A549 treated with DMSO at 1 μM for 4 hours (cell line): ENCODE measurements around the gene TRIM64. TPM values are rescaled to one million over a fixed set of nuclear protein-coding genes. Genes with fewer than 3 reads are reported as not detected.

Experiments used
- total RNA-seq: library from RNA; stranded (reverse); fragments of 200-300 nt; extraction: Qiagen RNA extraction; gene quantifications from 5 replicates; pipeline ENCODE4 v1.2.3, GENCODE V29; 2022; ENCODE audit warnings: low read depth

The TRIM64 gene, protein sequence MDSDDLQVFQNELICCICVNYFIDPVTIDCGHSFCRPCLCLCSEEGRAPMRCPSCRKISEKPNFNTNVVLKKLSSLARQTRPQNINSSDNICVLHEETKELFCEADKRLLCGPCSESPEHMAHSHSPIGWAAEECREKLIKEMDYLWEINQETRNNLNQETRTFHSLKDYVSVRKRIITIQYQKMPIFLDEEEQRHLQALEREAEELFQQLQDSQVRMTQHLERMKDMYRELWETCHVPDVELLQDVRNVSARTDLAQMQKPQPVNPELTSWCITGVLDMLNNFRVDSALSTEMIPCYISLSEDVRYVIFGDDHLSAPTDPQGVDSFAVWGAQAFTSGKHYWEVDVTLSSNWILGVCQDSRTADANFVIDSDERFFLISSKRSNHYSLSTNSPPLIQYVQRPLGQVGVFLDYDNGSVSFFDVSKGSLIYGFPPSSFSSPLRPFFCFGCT
- not detected in 5 replicates for total RNA-seq

DNA sequence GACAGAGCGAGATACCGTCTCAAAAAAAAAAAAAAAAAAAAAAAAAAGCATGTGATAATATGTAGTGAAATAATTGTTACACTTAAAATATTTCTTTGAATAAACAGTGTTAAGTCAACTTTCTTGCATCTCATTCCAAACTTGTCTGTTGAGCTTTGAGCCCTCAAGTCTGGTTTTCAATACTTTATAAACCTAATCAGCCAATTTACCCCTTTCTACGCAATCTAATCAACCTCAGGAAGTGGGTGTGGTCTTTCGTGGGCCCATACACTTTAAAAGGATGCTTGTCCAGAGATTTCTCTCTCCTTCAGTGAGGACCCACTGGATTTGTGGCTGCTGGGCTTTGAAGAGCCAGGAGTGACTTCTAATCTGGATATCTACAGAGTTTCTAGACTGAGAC is at the start of gene TRIM64:
Gene TRIM64, plus strand, starts transcription at position 301 of the 400 bp plus-strand sequence. CDS start 2,467 bp downstream, outside the sequence.

GRCh38 chr11:89922195-89922660 is 43.6 kb upstream of the TRIM64 start, which contains the start of gene TRIM49D1:
Gene TRIM49D1, minus strand, starts transcription at chr11:89922245. Its CDS starts 4,535 bp downstream, at chr11:89917710.

DNA sequence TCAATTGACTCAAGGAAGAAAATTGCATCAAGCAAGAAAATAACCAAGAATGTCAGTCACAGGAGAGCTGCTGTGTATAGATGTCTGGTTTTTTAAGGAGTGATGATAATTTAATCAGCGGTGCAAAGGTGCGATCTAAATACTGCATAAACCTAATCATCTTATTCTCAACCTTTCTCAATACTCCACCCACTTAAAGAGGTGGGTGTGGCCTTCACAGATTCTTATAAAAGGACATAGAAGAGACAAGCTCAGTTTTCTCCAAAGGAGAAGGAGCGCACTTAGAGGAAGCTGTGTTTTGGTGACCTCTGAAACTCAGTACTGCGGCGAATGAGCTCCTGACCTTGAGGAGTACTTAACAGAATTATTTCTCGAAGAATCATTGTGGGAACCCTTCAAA is 42.1 kb upstream of the TRIM64 start, which contains the start of gene TRIM49D2:
Gene TRIM49D2, plus strand, starts transcription at position 301 of the 400 bp plus-strand sequence. CDS start 2,698 bp downstream, outside the sequence.

Other genes with a start within 250 kb of the TRIM64 start
- gene TRIM49, start 157.5 kb upstream of the TRIM64 start, total RNA-seq = not detected in 5 replicates
- not detected in 5 replicates for gene TRIM64B, start 87.5 kb upstream of the TRIM64 start, total RNA-seq
- gene TRIM49D1, start 43.8 kb upstream of the TRIM64 start, total RNA-seq = 0.04 TPM in 1 of 5 replicates, not detected in the others
- not detected in 5 replicates for gene TRIM49D2, start 42.0 kb upstream of the TRIM64 start, total RNA-seq
- not detected in 5 replicates for gene TRIM49C, start 65.1 kb downstream of the TRIM64 start, total RNA-seq
- not detected in 5 replicates for gene UBTFL1, start 119.9 kb downstream of the TRIM64 start, total RNA-seq
- gene NAALAD2, start 168.6 kb downstream of the TRIM64 start, total RNA-seq = 0.02 to 0.03 TPM in 2 of 5 replicates, not detected in the others